Measurements from ENCODE around the gene KCND3. TPM values are rescaled to one million over a fixed set of nuclear protein-coding genes. Genes with fewer than 3 reads are reported as not detected.

KCND3 gene
- total RNA-seq, 2 experiments from 2014 or later = not detected

DNA sequence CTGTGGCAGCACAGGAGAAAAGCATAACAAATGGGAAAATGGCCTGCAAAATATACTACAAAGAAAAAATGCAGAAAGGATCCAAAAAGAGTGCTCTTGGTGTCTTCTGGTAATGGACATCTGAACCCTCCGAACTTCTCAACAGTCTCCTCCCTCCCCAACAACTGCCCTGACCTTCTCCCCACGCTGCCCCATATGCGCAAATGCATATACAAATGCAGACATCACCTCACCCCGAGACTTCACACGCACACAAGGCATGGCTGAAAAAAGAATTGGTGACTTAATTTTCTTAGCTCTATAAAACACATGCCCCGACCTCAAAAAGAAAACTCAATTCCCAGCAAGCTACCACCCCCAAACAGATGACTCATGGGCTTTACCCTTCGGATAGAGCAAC, 8.4 kb downstream of the KCND3 start:
- H3K27me3 Mint-ChIP-seq = peaks cover 24% of the 10 kb centered on the region
- no peak for DNase-seq
- ChIA-PET CTCF (no interaction called here), POLR2A (no interaction called here)
- no peaks in the 10 kb centered on the region for H3K36me3 Mint-ChIP-seq (ENCODE audit: low read depth)
- no peaks in the 10 kb centered on the region for H3K9me3 Mint-ChIP-seq
- H3K4me1 Mint-ChIP-seq = no peaks in the 10 kb centered on the region
- no peak overlapping the region for H3K27ac Mint-ChIP-seq
- H3K4me3 Mint-ChIP-seq = no peak overlapping the region

DNA sequence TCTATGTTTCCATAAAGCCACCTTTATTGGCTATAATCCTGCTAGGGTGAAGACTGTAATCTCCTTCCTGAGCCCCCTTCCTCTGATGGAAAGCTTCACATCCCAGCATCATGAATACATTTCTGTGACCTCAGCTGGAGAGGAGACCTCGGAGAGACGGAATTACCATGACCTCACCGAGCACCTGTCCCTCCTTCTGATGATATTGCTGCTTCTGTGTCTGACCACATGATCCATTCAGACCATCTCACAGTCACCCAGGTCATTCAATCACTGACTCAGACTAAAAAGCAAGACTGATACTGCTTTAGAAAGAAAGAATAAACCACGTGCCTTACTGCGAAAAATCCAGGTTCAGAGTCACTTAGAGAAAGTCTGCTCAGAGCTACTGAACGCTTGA, 8.8 kb downstream of the KCND3 start:
- DNase-seq = no peak
- no peaks in the 10 kb centered on the region for H3K9me3 Mint-ChIP-seq
- H3K27me3 Mint-ChIP-seq = peaks cover 25% of the 10 kb centered on the region
- ChIA-PET POLR2A (no interaction called here), CTCF (no interaction called here)
- no peaks in the 10 kb centered on the region for H3K36me3 Mint-ChIP-seq (ENCODE audit: low read depth)
- H3K27ac Mint-ChIP-seq = no peak overlapping the region
- no peaks in the 10 kb centered on the region for H3K4me1 Mint-ChIP-seq
- no peak overlapping the region for H3K4me3 Mint-ChIP-seq

DNA sequence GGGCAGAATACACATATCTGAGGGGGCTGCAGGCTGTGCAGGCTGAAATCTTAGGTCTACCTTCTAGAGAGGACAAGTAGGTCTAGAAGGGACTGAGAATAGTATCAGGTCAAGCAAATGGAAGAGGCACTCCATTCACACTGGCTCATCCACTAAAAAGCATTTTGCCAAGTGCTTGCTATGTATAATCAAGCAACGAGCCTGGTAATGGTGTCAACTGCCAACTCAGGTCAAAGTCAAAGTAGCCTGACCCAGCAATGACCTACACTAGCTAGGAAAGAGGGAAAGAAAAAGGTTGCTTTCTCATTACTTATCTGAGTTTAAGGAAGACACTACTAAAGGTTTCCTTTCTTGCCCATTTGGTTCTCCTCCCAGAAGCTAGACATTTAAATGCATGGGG, 10.8 kb downstream of the KCND3 start:
- CTCF ChIA-PET = no interaction called here

DNA sequence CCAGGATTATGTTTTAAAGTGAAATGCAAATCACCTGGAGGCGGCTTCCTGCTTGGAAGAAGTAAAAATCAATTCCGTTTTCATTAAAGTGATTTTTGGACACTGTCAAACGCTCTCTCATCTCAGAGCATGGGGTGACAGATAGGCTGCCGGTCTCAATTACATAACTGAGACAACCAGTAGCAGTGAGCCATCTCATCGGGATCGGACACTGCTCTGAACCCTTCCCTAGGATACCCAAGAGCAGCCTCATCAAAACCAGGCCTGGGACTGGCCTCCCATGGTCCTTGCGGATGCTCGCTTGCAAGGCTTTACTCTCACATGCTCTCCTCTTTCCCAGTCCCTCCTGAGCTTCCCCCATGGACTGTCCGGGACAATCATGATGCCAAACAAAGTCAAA, 12.1 kb downstream of the KCND3 start:
- ChIA-PET POLR2A (no interaction called here), CTCF (no interaction called here)
- Mint-ChIP-seq H3K4me3 (no peak overlapping the region), H3K36me3 (ENCODE audit: low read depth) (no peaks in the 10 kb centered on the region), H3K27me3 (peaks cover 33% of the 10 kb centered on the region), H3K27ac (no peak overlapping the region), H3K9me3 (no peaks in the 10 kb centered on the region), H3K4me1 (no peaks in the 10 kb centered on the region)
- DNase-seq = no peak

More for the DNA sequence above, 10.8 kb downstream of the KCND3 start:
- Mint-ChIP-seq H3K4me1 (no peaks in the 10 kb centered on the region), H3K9me3 (no peaks in the 10 kb centered on the region), H3K4me3 (no peak overlapping the region), H3K27ac (no peak overlapping the region), H3K27me3 (peaks cover 30% of the 10 kb centered on the region), H3K36me3 (ENCODE audit: low read depth) (no peaks in the 10 kb centered on the region)
- no peak for DNase-seq
- POLR2A ChIA-PET = interaction anchor here (0.9 kb wide), 1 partner anchor 84 kb away, joined by 3 read pairs; no protein-coding TSS in a partner anchor

DNA sequence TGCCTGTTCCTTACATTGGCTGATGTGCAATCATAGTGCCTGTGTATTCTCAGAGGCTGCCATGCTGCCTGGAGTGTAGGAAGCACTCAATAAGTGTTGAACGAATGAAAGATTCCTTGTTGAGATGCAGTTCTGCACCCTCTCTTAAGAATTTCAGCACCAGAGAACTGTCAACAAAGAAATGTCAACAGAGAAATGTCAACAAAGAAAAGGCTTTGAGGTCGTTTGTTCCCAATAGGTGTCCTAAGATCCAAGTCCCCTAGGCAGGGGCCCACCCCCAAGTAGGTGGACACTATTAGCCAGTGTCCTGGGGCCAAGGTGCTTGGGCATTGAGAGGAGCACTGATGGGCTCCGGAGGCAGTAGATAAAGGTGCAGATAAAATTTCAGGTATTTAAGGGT, 12.6 kb downstream of the KCND3 start:
- no peak for DNase-seq
- Mint-ChIP-seq H3K27ac (no peak overlapping the region), H3K36me3 (ENCODE audit: low read depth) (no peaks in the 10 kb centered on the region), H3K4me1 (no peaks in the 10 kb centered on the region), H3K9me3 (no peaks in the 10 kb centered on the region), H3K27me3 (peaks cover 34% of the 10 kb centered on the region), H3K4me3 (no peak overlapping the region)
- ChIA-PET CTCF (no interaction called here), POLR2A (no interaction called here)

DNA sequence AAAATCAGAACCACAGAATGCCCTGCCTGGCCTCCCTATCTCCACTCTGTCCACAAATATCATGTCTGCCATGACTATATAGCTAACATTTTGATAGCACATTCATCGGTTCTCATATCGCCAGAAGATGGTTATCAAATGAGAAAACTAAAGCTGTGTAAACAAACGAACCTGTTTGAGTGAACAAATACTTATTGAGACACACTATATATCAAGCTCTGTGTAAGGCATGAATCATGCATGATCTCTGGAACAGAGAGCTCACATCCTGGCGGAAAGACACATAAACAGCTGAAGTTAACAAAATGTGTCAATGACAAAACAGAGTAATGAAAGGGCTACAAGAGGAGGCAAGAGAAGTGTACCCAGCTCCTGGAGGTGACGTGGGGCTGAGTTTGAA, 13.1 kb downstream of the KCND3 start:
- peaks cover 38% of the 10 kb centered on the region for H3K27me3 Mint-ChIP-seq
- no peaks in the 10 kb centered on the region for H3K36me3 Mint-ChIP-seq (ENCODE audit: low read depth)

DNA sequence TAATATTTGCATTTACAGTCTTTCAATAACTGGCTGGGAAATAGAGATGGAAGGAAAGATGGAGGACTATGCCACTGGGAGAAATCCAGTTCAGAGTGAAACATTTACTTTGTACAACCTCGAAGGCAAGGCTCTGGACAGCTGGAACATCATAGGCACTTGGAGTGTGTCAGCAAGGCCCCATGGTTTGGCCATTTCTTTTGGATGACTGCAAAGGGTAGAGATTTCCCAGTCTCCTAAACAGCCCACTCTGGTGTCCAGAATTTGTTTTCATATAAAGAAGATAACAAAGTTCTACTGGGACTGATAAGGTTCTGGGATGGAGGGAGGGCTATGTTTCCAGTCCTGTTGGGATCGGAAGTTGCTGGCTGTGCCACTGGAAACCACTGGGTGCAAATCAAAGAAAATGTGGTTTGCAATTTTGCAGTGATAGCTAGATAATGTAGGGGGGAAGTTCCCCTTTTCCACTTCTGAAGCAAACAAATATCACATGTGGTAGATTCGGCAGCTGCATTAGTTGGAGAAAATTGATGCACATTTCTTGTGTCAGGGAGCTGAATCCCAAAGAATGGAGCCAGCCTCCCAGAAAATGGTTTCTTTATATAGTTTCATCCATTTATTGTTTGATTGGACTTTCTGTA, 16.2 kb downstream of the KCND3 start:
- no peak overlapping the region for H3K27ac Mint-ChIP-seq
- ChIA-PET POLR2A (no interaction called here), CTCF (no interaction called here)
- DNase-seq = no peak
- H3K4me1 Mint-ChIP-seq = no peaks in the 10 kb centered on the region
- H3K9me3 Mint-ChIP-seq = no peaks in the 10 kb centered on the region
- peaks cover 47% of the 10 kb centered on the region for H3K27me3 Mint-ChIP-seq
- no peaks in the 10 kb centered on the region for H3K36me3 Mint-ChIP-seq (ENCODE audit: low read depth)
- no peak overlapping the region for H3K4me3 Mint-ChIP-seq

More for the DNA sequence above, 13.1 kb downstream of the KCND3 start:
- ChIA-PET POLR2A (no interaction called here), CTCF (no interaction called here)
- no peak overlapping the region for H3K4me3 Mint-ChIP-seq
- no peak for DNase-seq
- no peaks in the 10 kb centered on the region for H3K4me1 Mint-ChIP-seq
- no peaks in the 10 kb centered on the region for H3K9me3 Mint-ChIP-seq
- no peak overlapping the region for H3K27ac Mint-ChIP-seq

DNA sequence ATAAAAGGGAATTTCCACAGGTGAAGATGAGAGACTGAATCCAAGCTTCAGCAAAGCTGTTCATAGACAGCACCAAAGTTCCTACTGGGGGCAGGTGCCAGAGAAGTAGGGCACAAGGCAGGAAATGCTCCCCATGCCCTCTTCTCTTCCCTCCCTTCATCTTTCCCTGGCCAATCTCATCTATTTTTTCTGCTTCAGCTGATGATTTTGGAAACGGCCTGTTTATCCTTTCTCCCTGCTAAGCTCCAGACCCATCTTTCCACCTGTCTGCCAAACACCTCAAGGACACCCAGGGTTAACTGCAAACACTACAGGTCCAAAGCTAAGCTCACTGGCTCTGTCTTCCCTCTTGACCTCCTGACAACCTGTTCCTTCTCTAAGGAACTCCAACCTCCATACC, 18.1 kb downstream of the KCND3 start:
- H3K27me3 Mint-ChIP-seq = peaks cover 44% of the 10 kb centered on the region
- no peak overlapping the region for H3K27ac Mint-ChIP-seq
- CTCF ChIA-PET = no interaction called here
- no peak overlapping the region for H3K4me3 Mint-ChIP-seq
- no peaks in the 10 kb centered on the region for H3K9me3 Mint-ChIP-seq
- no peaks in the 10 kb centered on the region for H3K4me1 Mint-ChIP-seq
- no peak for DNase-seq
- no peaks in the 10 kb centered on the region for H3K36me3 Mint-ChIP-seq (ENCODE audit: low read depth)
- POLR2A ChIA-PET = no interaction called here

DNA sequence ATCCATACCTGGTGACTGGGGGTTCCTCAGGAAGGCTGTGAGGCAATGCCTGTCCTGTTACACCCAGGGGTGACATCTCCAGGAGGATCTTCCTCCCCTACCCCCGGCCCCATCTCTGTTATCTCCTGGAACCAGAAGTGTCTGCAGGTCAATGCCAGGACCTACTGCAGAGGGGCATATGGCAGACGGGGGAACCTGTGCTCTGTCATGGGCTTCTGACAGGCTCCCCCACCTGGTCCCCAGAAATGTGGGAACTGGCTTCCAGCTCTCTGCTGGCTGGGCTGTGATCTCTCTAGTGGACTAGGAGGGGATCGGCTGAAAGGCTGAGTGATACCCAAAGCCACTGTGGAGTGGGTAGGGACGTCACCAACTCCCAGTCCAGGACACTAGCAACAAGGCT, 21.0 kb downstream of the KCND3 start:
- H3K9me3 Mint-ChIP-seq = no peaks in the 10 kb centered on the region
- no peaks in the 10 kb centered on the region for H3K36me3 Mint-ChIP-seq (ENCODE audit: low read depth)
- ChIA-PET POLR2A (no interaction called here), CTCF (no interaction called here)
- H3K27ac Mint-ChIP-seq = no peak overlapping the region
- H3K4me1 Mint-ChIP-seq = no peaks in the 10 kb centered on the region
- DNase-seq = no peak
- H3K27me3 Mint-ChIP-seq = peaks cover 38% of the 10 kb centered on the region
- no peak overlapping the region for H3K4me3 Mint-ChIP-seq

DNA sequence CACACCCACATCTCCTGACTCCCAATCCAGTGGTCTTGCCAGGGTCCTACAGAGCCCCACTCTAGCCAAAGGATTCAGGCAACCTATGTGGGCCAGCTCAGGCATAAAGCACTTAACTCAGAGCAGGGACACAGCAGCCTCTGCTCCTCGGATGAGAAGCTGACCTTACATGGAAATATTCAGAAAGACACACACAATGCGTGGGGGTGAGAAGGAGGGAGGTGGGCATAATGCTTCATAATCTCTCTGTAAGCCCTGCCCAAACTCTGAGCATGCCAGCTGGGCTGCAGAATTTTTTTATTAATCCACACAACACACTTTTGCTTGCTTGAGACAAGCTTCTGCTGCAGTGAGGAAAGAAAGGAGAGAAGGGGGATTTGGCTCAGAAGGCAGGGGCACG, 21.6 kb downstream of the KCND3 start:
- H3K4me3 Mint-ChIP-seq = no peak overlapping the region
- POLR2A ChIA-PET = no interaction called here
- H3K36me3 Mint-ChIP-seq (ENCODE audit: low read depth) = no peaks in the 10 kb centered on the region
- H3K27ac Mint-ChIP-seq = no peak overlapping the region
- H3K4me1 Mint-ChIP-seq = no peaks in the 10 kb centered on the region
- DNase-seq = no peak
- no peaks in the 10 kb centered on the region for H3K9me3 Mint-ChIP-seq
- CTCF ChIA-PET = no interaction called here
- peaks cover 38% of the 10 kb centered on the region for H3K27me3 Mint-ChIP-seq

DNA sequence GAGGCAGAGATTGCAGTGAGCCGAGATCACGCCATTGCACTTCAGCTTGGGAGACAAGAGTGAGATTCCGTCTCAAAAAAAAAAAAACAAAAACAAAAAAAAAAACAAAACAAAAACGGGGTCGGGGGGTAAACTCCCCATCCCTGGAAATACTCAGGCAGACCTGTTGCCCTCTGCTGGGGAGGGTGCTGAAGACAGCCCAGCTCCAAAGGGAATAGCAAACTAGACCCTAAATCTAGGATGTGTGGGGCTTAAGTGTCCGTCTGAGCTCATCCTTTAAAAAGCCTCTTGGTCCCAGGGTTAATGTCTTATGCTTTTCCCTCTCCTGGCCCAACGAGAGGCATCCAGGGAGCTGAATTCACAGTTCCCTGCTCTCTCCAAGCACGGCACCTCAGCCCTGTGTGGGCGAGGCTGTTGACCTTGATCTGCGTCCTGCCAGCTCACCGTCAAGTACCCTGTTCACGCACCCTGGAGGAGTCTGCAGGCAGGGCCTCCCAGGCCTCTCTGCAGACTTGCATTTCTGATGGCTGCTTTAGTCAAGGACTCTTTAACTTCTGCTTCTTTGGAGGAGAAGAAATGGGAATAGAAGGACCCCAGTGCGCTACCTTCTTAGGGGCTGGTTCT, 22.3 kb downstream of the KCND3 start:
- CTCF ChIA-PET = no interaction called here
- Mint-ChIP-seq H3K27me3 (peaks cover 36% of the 10 kb centered on the region), H3K4me3 (no peak overlapping the region), H3K27ac (no peak overlapping the region), H3K9me3 (no peaks in the 10 kb centered on the region), H3K36me3 (ENCODE audit: low read depth) (no peaks in the 10 kb centered on the region), H3K4me1 (no peaks in the 10 kb centered on the region)
- POLR2A ChIA-PET = no interaction called here
- DNase-seq = no peak

DNA sequence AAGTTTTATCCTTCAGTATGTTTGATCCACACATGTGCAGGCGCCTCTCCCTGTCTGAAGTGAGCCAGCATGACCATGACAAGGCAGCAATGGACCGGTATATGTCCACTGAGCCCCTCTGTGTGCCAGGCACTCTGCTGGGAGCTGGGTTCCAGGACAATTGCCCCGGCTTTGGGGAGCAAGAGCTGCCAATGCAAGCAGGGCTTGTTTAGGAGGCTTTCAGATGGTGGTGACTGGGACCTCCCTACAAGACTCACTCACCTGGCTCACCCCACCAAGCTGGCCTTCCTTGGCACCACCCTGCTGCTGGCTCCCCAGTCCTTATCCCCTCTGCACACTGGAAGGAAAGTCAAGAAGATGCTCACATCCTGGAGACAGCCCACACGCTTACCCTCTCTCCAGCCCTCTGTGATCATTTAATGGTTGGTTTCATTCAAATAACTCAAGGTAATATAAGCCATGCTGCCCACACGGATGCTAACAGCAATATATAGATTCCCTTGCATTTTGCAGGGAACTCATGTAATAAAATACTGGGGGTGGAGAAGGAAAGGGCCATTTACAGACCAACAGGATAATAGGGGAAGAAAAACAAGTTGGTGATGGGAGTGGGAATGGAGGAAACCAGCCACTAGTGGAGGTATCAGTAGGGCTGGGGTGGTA, 23.6 kb downstream of the KCND3 start:
- Mint-ChIP-seq H3K27me3 (peaks cover 33% of the 10 kb centered on the region), H3K9me3 (no peaks in the 10 kb centered on the region), H3K27ac (no peak overlapping the region), H3K4me1 (no peaks in the 10 kb centered on the region), H3K36me3 (ENCODE audit: low read depth) (no peaks in the 10 kb centered on the region), H3K4me3 (no peak overlapping the region)
- ChIA-PET CTCF (no interaction called here), POLR2A (no interaction called here)
- DNase-seq = no peak

DNA sequence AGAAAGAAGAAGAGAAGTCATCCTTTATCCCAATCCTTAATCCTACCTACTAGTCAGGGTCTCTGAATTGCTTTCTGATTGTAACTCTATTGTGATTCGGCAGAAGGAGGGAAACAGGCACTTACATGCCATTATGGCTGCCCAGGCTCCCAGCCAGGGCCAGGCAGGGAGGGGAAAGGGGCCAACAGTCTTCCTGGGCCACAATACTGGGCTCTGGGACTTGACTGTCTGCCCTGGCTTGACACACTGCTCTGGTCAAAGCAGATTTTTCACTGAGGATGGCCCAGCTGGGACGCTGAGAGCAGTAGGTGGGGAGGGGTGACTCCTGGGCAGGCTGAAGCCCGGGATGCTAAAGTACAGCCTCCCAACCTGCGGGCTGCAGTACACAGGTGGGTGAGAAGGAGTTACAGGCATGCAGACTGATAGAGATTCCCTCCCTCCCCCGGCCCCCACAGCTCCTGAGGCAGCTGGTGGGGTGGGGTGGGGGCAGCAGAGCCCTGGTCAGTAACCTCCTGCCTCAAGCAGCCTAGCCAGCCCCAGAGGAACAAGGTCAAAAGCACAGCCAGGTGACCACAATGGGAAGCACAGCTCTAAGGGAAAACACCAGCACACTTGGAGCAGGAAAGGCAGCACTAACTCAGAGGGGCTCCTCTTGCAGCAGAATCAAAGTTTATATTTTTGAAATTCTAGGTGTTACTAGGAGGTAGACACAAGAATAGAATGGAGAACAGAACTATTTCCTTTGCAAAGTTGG, 25.3 kb downstream of the KCND3 start:
- no peak for DNase-seq
- CTCF ChIA-PET = no interaction called here
- peaks cover 22% of the 10 kb centered on the region for H3K27me3 Mint-ChIP-seq

More for the DNA sequence above, 25.3 kb downstream of the KCND3 start:
- Mint-ChIP-seq H3K4me3 (no peak overlapping the region), H3K27ac (no peak overlapping the region), H3K4me1 (no peaks in the 10 kb centered on the region), H3K36me3 (ENCODE audit: low read depth) (no peaks in the 10 kb centered on the region), H3K9me3 (no peaks in the 10 kb centered on the region)
- POLR2A ChIA-PET = no interaction called here

Data from activated CD4-positive, alpha-beta memory T cell treated with anti-CD3 and anti-CD28 coated beads, Interleukin-2, amount 10 ng/mL, durations not matched to agents 7 days and 5 days (primary cell).